Activated effector memory CD4-positive, alpha-beta T cell treated with anti-CD3 and anti-CD28 coated beads, Interleukin-2, amount 50 U/mL, for 16 hours (primary cell): ENCODE results near the gene EFNA3.

Experiments used
- DNase-seq: peaks from one replicate; pipeline ENCODE4 v3.0.0-alpha.2; 2020

EFNA3 gene

DNA sequence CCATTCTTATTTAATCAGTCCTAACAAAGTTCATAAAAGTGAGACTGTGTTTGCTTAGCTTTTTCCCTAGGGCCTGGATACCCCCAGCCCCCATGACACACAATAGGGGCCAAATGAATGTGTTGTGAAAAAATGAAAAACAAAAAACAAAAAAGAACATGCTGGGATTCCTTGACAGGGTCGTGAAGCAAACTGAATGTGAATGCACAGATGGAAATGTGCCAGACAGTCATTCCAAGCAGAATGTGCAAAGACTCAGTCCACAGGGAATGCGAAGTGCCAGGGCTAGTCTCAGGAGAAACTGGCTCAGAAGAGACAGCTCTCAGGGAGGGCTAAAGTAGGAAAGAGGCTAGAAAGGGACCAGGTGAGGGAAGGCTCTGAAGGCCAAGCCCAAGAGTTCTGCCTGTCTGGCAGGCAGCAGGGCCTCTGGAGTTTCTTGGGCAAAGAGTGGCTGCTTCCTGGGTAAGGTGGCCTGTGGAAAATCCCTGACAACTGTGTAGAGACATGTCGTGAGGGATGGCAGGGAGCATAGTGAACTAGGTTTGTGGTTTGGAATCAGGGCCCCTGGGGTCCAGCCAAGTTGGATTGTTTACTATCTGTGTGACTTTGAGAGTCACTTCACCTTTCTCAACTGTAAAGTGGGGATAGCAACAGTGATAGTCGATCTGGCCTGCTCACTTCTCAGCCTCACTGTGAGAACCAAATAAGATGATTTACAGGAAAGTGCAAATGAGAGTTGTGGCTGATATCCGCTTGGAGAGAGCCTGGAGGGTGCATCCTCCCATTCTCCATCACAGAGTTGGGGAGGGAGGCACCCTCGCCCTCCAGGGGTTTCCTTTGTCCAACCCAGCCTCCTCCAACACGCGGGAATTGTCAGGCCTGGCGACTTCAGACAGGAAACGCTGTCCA, 28.7 kb upstream of the EFNA3 start:
- no peak for DNase-seq

DNA sequence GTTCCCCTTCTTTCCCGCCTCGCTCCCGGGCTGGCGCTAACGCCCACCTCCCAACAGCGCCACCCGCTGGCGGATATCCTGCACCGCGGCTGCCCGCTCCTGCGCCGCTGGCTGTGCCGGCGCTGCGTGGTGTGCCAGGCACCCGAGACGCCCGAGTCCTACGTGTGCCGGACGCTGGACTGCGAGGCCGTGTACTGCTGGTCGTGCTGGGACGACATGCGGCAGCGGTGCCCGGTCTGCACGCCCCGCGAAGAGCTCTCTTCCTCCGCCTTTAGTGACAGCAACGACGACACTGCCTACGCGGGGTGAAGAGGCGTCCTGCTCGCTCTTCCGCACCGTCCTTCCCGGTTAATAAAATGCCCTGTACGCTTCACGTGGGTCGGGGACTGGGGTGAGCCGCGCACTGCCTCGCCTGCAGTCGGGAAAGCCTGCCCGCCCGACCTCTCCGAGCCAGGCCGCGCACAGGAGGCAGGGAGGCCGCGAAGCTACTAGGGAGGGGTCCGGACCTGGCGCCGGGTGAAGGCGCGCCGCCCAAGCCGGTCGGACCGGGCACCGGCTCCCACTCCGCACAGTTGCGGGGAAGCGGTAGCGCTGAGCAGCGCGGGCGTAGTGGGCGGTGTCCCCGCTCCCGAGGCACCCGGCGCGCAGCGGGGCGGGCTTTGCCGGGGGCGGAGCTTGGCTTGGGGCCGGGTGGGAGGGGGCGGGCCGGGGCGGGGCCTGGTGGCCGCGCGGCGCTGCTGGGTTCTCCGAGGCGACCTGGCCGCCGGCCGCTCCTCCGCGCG, 27.9 kb upstream of the EFNA3 start, which contains the start of gene ADAM15:
TSS of gene ADAM15 (plus strand) at position 757 of the 782 bp plus-strand sequence. CDS start 71 bp downstream, outside the sequence.
- DNase-seq: peak; percentile 93

DNA sequence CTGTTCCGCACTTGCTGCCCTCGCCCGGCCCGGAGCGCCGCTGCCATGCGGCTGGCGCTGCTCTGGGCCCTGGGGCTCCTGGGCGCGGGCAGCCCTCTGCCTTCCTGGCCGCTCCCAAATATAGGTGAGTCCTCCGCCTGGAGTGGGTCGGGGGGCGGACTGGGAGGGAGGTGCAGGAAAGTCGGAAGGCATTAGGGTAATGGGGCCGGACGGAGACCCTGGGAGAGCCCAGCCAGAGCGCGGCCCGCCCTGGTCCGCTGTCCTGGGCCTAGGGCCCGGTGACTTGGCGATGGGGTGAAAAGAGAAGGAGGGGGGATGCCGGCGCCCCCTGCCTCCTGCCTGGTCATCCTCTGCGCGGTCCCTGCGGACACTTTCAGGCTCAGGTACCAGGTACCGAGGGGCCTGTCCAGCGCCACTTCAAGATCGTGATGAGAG, 27.3 kb upstream of the EFNA3 start:
- no peak for DNase-seq

DNA sequence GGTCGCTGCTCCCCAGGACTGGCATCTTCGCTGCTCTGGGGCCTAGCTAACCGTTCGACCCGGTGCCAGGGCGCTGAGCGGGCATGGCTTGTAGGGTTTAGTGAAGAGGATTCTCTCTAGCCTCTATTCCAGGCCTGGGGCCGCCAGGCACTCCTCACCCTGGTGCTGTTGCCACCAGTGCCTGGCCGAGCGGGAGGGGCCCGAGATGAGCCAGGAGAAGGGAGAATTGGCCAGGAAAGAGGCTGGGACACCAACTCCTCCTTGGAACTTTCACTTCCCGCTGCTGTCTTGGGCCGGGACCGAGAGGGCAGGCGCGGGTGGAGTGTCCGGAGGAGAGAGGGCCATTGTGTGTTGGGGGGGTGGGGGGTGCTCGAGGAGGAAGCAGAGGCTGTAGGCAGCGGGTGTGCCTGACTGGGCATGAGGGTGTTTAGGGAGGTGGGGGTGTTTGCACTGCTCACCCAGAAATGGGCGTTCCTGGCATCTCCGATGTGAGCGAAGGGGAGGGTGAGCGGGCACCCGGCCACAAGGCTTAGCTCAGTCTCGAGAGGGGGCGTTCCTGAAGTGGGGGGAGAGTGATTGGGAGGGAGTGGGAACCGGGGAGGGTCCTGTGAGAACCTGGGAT, 26.7 kb upstream of the EFNA3 start:
- peak; percentile 80 for DNase-seq

DNA sequence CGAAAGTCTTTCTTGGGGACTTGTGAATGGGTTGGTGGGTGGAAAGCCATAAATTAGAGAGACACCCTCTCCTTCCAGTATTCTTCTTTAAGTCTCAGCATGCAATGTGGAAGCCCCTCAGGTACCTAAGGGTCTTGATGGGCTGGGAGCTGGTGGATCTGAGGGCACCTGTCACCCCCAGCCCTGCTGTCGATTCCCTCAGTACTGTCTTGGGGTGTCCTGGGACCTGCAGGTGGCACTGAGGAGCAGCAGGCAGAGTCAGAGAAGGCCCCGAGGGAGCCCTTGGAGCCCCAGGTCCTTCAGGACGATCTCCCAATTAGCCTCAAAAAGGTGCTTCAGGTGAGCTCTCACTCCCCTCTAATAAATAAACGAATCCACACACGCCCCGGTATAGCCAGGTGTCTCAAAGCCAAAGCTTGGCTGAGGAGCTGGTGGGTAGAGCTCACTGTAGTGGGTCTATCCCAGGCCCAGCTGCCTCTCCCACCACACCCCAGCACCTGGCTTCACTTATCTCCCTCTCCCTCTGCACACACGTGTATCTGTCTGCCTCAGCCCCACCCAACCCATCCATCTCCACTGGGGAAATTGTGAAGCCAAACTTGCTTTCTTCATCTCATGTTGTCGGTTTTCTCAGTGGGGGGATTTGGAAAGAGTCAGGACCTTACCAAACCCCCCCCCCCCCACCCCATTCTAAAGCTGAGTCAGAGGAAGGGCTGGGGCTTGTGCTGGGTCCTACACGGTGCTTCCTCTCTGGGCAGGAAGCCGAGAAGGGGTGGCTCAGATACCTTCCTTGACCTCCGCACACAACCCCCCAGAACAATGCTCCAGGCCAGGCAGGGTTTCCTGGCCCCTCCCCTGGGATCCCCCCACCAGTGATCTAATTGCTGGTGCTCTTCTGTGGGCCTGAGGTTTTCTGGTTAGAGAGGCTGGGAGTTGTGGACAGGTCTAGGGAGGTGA, 25.9 kb upstream of the EFNA3 start:
- DNase-seq: peak; percentile 73

DNA sequence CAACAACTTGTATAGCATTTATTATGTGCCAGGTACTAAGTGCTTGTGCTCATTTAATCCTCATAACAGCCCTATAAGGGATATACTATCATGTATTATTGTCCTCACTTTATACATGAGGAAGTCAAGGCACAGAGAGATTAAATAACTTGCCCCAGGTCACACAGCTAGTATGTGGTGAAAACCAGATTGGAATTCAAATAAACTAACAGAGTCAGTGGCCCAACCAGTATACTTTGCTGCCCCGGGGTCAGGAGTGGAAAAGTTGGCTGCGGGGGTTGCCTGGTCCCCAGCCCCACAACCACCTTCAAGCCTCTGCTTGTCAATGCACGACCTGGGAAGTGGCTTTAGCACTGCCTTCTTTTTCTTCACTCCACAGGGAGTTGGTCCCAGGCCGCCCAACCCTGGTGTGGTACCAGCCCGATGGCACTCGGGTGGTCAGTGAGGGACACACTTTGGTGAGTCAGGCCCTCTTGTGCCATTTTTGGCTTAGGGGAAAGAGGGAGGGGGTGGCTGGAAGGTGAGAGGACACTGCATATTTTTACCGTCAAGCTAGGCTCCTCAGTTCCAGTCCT, 25.0 kb upstream of the EFNA3 start:
- DNase-seq: no peak

DNA sequence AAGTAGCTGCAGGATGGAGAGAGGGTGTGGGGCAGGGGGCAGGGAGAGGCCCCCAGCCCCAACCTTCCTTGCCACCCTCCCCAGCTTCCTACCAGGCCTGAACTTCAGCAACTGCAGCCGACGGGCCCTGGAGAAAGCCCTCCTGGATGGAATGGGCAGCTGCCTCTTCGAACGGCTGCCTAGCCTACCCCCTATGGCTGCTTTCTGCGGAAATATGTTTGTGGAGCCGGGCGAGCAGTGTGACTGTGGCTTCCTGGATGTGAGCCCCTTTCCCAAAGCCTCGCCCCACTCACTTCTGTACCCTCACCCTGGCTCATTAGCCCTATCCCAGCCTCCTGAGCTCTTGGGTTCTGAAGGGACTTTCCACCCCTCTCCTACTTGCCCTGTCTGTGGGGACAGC, 21.5 kb upstream of the EFNA3 start:
- no peak for DNase-seq

DNA sequence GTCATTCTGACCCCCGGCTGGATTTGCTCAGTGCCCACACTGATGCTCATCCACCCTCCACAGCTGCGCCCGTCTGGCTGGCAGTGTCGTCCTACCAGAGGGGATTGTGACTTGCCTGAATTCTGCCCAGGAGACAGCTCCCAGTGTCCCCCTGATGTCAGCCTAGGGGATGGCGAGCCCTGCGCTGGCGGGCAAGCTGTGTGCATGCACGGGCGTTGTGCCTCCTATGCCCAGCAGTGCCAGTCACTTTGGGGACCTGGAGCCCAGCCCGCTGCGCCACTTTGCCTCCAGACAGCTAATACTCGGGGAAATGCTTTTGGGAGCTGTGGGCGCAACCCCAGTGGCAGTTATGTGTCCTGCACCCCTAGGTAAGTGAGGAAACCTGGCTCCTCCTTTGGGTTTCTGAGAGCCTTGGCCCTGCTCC, 20.8 kb upstream of the EFNA3 start:
- no peak for DNase-seq

DNA sequence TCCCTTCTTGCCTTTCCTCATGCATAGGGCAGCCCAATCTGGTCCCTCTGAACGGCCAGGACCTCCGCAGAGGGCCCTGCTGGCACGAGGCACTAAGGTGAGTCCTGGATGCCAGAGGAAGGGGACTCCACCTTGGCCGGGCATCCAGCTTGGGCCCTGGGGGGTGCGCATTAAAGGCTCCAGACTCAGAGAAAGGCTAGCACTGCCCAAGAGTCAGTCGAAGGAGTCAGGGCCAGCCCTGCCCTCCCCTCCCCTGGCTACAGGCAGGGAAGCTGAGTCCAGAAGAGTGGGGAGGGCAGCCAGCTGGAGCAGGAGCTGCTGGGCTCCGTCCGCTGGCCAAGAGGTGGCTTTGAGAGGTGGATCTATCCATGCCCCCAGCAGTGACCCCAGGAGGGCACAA, 17.9 kb upstream of the EFNA3 start:
- DNase-seq: no peak

DNA sequence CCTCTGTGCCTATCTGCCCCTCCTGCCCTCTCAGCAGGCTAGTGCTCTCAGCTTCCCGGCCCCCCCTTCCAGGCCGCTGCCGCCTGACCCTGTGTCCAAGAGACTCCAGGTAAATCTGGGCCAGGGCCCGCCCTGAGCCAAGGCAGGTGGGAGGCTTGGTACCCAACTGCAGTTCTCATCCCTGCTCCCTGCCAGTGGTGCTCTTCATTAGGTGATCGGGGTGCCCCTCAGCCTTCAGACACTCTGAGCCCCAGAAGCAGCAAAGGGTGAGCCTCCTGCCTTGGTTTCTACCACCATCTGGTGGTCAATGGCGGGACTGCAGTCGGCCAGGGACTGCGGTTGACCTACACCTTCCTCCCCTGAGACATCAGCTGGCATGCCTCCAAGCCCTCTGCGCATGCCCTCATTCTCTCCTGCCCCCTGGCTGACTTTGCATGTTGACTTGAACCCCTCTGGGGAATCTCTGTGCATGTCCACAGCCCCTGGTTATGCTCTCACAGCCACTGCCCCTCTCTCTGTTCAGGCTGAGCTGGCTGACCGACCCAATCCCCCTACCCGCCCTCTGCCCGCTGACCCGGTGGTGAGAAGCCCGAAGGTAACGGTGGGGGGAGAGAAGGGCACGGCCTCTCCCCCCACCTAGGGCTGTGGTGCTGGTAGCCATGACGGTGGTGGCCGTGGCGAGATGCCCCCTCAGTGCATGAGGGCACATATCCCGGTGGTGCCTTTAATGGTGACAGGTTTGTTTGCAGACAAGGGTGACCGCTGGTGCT, 17.1 kb upstream of the EFNA3 start:
- DNase-seq: peak; percentile 98

DNA sequence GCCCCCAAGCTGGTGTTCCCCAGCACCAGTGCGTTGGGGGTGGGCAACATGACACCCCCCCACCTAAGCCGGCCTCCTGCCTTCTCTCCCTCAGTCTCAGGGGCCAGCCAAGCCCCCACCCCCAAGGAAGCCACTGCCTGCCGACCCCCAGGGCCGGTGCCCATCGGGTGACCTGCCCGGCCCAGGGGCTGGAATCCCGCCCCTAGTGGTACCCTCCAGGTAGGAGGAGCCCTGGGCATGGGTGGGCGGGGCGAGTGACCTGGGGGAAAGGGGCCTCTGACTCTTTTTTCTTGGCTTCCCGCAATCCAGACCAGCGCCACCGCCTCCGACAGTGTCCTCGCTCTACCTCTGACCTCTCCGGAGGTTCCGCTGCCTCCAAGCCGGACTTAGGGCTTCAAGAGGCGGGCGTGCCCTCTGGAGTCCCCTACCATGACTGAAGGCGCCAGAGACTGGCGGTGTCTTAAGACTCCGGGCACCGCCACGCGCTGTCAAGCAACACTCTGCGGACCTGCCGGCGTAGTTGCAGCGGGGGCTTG, 16.4 kb upstream of the EFNA3 start:
- DNase-seq: no peak

DNA sequence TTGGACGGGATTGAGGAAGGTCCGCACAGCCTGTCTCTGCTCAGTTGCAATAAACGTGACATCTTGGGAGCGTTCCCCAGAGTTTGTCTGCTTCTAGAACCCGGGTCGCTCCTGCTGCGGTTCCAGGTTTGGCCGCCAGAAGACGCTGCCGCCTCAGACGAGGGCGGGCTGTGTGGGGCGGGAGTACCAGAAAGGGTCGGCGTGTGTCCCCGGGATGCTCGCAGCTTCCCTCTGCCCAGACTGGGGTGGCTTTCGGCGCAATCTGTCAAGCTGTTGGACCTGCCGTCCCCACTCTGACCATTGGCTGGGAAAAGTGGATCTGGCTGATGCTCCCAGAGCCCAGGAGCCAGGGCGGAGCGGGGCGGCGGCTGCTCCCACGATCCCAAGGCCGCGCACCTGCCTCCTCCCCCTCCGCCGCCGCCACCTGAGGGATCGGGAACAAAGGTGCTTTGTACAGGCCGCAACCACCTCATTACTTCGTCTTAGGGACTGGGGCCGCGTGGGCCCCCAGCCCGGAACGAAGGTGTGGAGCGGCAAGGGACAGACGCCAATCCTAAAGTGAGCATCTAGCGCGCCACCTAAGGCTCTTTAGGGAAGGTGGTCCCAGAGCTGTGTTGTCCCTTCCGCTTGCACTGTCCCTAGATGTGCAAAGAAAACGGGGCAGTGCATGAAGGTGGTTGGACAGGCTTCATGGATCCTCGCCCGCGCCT, 15.8 kb upstream of the EFNA3 start:
- peak; percentile 90 for DNase-seq

DNA sequence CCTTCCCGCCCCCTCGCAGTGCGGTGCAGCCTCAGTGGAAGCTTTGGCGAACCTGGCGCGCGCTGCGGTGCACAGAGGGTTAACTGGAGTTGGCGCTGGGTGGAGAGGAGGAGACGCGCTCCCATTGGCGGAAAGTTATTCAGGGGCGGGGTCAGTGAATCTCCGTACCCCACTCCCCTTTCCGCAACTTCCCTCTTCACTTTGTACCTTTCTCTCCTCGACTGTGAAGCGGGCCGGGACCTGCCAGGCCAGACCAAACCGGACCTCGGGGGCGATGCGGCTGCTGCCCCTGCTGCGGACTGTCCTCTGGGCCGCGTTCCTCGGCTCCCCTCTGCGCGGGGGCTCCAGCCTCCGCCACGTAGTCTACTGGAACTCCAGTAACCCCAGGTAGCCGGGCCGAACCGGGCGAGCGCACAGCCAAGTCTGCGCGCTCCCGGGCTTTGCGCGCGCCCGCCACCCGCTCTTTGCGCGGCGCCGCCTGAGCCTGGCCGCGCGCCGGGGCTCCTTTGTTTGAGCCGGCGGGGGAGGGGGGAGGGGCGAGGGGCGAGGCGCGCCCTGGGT, 15.0 kb upstream of the EFNA3 start, which contains the start of gene EFNA4:
TSS of gene EFNA4 (plus strand) at position 191 of the 561 bp plus-strand sequence. CDS start at position 275, 84 bp downstream.
- DNase-seq: peak; percentile 94

DNA sequence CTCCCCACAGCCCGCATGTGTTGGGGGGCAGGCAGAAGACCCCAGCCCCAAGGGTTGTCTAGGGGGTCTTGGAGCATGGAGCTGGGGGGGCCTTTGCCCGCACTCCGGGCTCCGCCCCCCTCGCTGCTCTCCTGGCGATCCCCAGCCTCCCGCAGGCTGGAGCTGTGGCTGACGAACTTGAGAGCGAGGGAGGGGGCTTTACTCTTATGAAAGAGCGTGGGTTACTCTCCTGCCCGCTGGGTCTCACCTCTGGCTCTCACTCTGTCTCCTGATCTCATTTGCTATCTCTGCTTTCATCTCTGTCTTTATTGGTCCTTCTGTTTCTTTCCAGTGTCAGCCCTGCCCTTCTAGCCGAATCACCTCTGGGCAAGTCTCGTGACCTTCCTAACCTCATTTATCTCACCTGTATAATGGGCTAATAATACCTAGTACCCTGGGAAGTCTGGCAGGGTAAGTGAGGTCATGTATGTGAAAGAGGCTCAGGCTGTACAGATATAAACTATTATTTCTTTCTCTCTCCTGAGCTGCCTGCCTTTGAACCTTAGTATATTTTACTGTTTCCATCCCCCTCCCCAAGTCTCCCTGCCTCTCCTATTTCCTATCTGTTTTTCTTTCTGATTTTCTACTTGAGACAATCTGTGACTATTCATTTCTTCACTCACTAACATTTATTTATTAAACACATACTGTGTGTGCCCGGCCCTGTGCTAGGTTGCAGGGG, 14.4 kb upstream of the EFNA3 start:
- DNase-seq: peak; percentile 73

DNA sequence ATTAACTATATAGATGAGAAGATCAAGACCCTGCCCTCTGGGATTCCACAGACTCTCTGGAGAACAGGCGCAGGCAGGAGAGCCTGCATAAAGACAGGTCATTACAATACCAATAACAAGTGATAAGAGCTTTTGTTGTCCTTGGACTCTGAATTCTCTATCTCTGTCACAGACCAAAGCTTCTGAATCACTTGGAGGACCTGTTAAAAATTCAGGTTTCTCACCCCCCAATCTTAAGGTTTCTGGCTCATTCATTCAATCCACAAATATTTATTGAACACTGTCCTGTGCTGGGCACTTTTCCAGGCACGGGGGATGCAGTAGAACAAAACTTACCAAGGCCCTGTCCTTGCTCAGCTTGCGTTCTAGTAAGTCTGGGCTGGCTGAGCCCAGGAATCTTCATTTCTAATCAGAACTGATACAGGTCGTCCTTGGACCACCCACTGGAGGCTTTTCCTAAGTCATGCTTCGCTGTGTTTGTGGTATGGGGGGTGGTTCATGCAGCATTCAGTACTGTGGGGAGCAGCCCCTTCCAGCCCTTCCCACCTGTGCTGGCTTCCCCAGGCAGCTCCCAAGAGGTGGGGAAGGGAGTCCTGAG, 13.7 kb upstream of the EFNA3 start:
- no peak for DNase-seq

DNA sequence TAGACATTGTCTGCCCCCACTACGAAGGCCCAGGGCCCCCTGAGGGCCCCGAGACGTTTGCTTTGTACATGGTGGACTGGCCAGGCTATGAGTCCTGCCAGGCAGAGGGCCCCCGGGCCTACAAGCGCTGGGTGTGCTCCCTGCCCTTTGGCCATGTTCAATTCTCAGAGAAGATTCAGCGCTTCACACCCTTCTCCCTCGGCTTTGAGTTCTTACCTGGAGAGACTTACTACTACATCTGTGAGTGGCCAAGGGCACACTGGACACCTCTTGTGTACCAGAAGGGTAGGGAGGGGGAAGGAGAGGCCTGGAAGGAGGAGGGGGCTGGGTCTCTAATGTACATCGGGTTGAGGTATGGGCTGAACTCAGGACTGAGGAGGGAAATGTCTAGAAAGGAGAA, 11.9 kb upstream of the EFNA3 start:
- DNase-seq: no peak

DNA sequence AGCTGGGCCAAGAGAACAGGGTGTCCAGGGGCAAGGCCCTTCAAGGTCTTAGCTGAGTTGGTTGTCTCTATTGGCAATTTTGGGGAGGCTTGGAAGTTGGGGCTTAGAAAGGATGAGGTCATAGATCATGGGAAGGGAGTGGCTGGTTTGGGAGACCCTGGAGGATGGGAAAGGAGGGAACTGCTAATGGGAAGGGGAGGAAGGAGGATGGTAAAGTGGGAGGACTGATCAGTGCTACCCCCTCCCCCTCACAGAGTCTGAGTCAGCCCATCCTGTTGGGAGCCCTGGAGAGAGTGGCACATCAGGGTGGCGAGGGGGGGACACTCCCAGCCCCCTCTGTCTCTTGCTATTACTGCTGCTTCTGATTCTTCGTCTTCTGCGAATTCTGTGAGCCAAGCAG, 10.0 kb upstream of the EFNA3 start:
- no peak for DNase-seq

DNA sequence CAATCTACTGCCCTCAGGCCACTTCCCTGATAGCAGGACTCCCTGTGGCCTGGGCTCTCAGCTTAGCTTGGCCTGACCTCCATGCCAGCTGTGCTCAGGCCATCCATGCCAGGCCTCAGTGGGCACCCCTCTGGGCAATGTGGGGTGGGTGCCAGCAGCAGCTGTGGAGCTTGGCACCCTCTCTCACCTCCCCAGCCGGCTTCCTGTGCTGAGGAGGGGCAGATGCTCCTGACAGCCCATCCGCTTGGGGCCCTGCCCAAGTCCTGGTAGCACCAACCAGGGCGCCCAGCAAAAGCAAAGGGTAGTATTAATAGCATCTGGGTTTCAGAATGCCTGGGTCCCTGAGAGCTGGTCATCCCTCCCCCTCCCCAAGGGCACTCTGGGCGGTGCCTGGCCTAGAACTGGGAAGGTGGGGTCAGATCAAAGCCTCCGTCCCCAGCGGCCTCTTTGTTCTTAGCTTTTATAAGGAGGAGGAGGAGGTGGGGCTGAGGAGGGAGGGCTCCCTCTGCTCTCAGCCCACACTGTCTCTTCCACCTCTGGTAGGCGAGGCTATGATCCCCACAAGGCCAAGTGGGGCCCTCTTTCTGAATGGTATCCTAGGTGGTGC, 9.0 kb upstream of the EFNA3 start:
- no peak for DNase-seq
